Measurements from ENCODE around the gene CRTAC1. TPM values are rescaled to one million over a fixed set of nuclear protein-coding genes. Genes with fewer than 3 reads are reported as not detected.

CRTAC1 gene
- polyA plus RNA-seq, 1 of the 3 experiments (the other 2 are of a cell fraction), result 0.05 TPM

DNA sequence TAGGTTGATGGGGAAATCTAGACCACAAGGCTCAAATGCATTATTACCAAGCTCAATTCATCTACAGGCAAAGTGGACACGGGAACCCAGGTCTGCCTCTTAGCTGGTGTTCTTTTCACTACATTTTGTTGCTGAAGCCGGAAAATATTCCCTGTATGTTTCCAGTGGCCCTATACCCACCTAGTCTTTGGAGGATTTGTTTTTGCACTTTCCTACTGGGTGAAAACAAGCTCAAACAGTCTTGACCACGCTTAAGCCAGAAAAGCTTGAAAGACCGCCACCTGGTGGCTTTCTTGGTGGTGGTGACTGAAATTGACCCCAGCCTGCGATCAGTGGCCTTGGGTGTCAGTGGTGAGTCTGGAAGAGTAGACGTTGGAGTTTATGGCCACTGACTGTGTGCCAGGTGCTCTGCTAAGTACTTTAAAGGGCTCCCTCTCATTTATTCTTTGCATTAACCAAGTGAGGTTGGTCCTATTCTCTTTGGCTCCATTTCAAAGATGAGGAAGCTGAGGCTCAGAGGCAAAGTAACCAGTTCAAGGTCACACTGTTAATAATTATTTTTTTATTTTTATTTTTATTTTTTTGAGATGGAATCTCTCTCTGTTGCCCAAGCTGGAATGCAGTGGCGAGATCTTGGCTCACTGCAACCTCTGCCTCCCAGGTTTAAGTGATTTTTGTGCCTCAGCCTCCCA lies 11.1 kb upstream of the CRTAC1 start (continued):
- TF ChIP-seq, protein P1, sequence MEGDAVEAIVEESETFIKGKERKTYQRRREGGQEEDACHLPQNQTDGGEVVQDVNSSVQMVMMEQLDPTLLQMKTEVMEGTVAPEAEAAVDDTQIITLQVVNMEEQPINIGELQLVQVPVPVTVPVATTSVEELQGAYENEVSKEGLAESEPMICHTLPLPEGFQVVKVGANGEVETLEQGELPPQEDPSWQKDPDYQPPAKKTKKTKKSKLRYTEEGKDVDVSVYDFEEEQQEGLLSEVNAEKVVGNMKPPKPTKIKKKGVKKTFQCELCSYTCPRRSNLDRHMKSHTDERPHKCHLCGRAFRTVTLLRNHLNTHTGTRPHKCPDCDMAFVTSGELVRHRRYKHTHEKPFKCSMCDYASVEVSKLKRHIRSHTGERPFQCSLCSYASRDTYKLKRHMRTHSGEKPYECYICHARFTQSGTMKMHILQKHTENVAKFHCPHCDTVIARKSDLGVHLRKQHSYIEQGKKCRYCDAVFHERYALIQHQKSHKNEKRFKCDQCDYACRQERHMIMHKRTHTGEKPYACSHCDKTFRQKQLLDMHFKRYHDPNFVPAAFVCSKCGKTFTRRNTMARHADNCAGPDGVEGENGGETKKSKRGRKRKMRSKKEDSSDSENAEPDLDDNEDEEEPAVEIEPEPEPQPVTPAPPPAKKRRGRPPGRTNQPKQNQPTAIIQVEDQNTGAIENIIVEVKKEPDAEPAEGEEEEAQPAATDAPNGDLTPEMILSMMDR (IDR thresholded peaks at IDR 0.05), result peak; percentile 76
- TF ChIP-seq, protein P2, sequence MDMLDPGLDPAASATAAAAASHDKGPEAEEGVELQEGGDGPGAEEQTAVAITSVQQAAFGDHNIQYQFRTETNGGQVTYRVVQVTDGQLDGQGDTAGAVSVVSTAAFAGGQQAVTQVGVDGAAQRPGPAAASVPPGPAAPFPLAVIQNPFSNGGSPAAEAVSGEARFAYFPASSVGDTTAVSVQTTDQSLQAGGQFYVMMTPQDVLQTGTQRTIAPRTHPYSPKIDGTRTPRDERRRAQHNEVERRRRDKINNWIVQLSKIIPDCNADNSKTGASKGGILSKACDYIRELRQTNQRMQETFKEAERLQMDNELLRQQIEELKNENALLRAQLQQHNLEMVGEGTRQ (IDR thresholded peaks at IDR 0.05; ENCODE audit: borderline replicate concordance, low read depth, low read length), result no peak
- TF ChIP-seq SMC3 (IDR thresholded peaks at IDR 0.05; ENCODE audit: low read depth, low read length), result peak; percentile 72
- no peak for TF ChIP-seq JUND (IDR thresholded peaks at IDR 0.05)

DNA sequence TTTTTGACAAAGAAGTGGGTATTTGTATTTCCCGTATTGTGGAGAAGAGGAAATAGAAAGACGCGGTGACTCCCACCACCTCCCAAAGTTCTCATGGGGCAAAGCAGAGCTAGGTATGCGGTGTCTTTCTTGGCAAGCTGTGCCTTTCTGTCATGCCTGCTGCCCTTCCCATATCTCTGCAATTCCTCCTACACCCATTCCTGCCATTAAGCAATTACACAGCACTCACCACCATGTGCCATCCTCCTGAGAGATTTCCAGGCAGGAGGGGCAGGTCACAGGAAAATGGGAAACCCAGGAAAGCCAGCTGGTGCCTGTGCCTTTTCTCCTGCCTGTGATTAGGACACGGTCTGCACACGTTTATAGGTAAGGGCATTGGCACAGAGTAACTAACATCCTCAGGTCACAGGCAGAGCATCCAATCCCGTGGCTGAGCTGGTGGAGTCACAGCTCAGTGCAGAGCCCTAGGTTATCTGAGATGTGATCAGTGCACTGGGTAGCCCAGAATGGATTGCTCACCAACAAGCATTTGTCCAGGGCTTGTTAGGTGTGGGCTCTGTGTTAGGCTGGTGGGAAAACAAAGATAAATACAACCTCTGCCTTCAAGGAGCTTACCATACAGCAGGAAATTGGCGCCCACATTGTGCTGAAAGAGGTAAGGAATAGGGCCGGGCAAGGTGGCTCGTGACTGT lies 9.4 kb upstream of the CRTAC1 start:
- CTCF ChIA-PET, result interaction anchor here (0.7 to 9.7 kb wide), 16 partner anchors 8 to 280 kb away, joined by 3 to 319 read pairs (median 4); partner anchors contain the start of gene CRTAC1
- peak; percentile 75 for DNase-seq
- Histone ChIP-seq H3K79me2 (ENCODE audit: insufficient read depth) (no peaks in the 10 kb centered on the region), H2AFZ (ENCODE audit: low read depth) (no peak overlapping the region), H3K9me2 (no peaks in the 10 kb centered on the region), H3K9me3 (no peaks in the 10 kb centered on the region), H3F3A (replicated peaks; ENCODE audit: insufficient read depth) (no peaks in the 10 kb centered on the region), H4K20me1 (ENCODE audit: insufficient read depth) (no peaks in the 10 kb centered on the region), H3K4me1 (ENCODE audit: control insufficient read depth in 1 of 2, insufficient read depth in 2 of 2, low read depth in 1 of 2, low read length in 1 of 2) (peaks cover 0 to 8% of the 10 kb centered on the region in 2 experiments; a peak in 1 of 4 replicates), H3K36me3 (replicated peaks in 1 of 2; ENCODE audit: control insufficient read depth in 1 of 2, insufficient read depth in 2 of 2, low read length in 1 of 2) (no peaks in the 10 kb centered on the region), H3K27ac (ENCODE audit: low read depth in 2 of 2, low read length in 1 of 2) (no peak overlapping the region), H3K4me3 (ENCODE audit: low read depth in 2 of 2, low read length in 1 of 2) (no peak overlapping the region), H3K4me2 (no peak overlapping the region), H3K9ac (no peak overlapping the region), H3K27me3 (ENCODE audit: insufficient read depth) (peaks cover 33% of the 10 kb centered on the region; the same call in 1 of the 2 replicates)
- POLR2A ChIA-PET, result interaction anchor here (0.9 kb wide), 1 partner anchor 125 kb away, joined by 3 read pairs; no protein-coding TSS in a partner anchor
- whole genome bisulfite sequencing (ENCODE audit: low lambda C conversion rate), result 22% methylated on average over 10 of the region's 10 CpGs
- TF ChIP-seq FOXJ3 (CRISPR knock-in tag; IDR thresholded peaks at IDR 0.05) (0 out of 2 replicates have a peak, but pooled peaks have one; percentile 27), MXI1 (IDR thresholded peaks at IDR 0.05; ENCODE audit: low read depth, low read length) (peak; percentile 68; the same call in 1 of the 2 replicates), EZH2phosphoT487 (IDR thresholded peaks at IDR 0.05; ENCODE audit: borderline replicate concordance, low read depth) (no peak), GABPA (IDR thresholded peaks at IDR 0.05; ENCODE audit: low read depth) (no peak)

DNA sequence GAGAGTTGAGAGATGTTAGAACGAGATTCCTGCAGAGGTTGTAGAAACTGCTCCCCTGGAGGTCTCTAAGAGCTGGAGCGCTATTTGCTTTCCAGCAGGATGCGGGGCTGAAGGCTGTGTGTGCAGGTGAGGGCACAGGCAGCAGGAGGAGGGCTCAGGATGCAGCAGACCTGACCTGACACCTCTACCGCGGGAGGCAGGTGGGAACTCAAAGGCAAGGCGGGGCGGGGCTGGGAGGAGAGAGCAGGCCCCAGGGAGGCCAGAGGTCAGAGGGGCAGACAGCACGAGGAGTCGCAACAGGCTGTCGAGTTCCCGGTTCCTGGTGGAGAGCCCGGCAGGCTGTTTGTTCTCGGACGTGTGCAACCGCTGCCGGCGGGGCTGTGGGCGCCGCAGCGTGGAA lies 7.9 kb upstream of the CRTAC1 start:
- no peaks in the 10 kb centered on the region for H3K9me3 ChIP-seq
- H3K79me2 ChIP-seq (ENCODE audit: insufficient read depth), result no peaks in the 10 kb centered on the region
- CTCF ChIA-PET, result interaction anchor here (1.0 to 13.3 kb wide), 4 partner anchors 5 to 169 kb away, joined by 4 to 176 read pairs (median 27); no protein-coding TSS in a partner anchor
- no peak overlapping the region for H3K27ac ChIP-seq (ENCODE audit: low read depth in 2 of 2, low read length in 1 of 2)
- no peak overlapping the region for H3K4me3 ChIP-seq (ENCODE audit: low read depth in 2 of 2, low read length in 1 of 2)
- WGBS (ENCODE audit: low lambda C conversion rate), result 73% methylated on average over 18 of the region's 20 CpGs
- H3K4me2 ChIP-seq, result no peak overlapping the region
- no peaks in the 10 kb centered on the region for H3K9me2 ChIP-seq
- H3K9ac ChIP-seq, result no peak overlapping the region
- DNase-seq, result no peak
- peaks cover 30% of the 10 kb centered on the region; the same call in 1 of the 2 replicates for H3K27me3 ChIP-seq (ENCODE audit: insufficient read depth)
- POLR2A ChIA-PET, result no interaction called here
- H3K4me1 ChIP-seq (ENCODE audit: control insufficient read depth in 1 of 2, insufficient read depth in 2 of 2, low read depth in 1 of 2, low read length in 1 of 2), result peaks cover 0 to 7% of the 10 kb centered on the region in 2 experiments; a peak in 1 of 4 replicates
- no peak for TF ChIP-seq POLR2AphosphoS5 (IDR thresholded peaks at IDR 0.05; ENCODE audit: low read depth, low read length)
- no peak for TF ChIP-seq MXI1 (IDR thresholded peaks at IDR 0.05; ENCODE audit: low read depth, low read length)
- TF ChIP-seq RCOR1 (IDR thresholded peaks at IDR 0.05; ENCODE audit: low read length), result no peak
- TF ChIP-seq SMC3 (IDR thresholded peaks at IDR 0.05; ENCODE audit: low read depth, low read length), result no peak
- no peak for TF ChIP-seq TEAD4 (IDR thresholded peaks at IDR 0.05; ENCODE audit: borderline replicate concordance, insufficient read depth)
- H3K36me3 ChIP-seq (replicated peaks in 1 of 2; ENCODE audit: control insufficient read depth in 1 of 2, insufficient read depth in 2 of 2, low read length in 1 of 2), result no peaks in the 10 kb centered on the region
- no peak overlapping the region for H2AFZ ChIP-seq (ENCODE audit: low read depth)
- no peaks in the 10 kb centered on the region for H4K20me1 ChIP-seq (ENCODE audit: insufficient read depth)
- no peaks in the 10 kb centered on the region for H3F3A ChIP-seq (replicated peaks; ENCODE audit: insufficient read depth)
